ENCODE data around the gene ELAVL4. TPM values are rescaled to one million over a fixed set of nuclear protein-coding genes. Genes with fewer than 3 reads are reported as not detected.

Gene ELAVL4
- total and polyA plus RNA-seq, 2 donors (not counting 3 experiments of a cell fraction or from before 2014, with no cell fraction given) = not detected

DNA sequence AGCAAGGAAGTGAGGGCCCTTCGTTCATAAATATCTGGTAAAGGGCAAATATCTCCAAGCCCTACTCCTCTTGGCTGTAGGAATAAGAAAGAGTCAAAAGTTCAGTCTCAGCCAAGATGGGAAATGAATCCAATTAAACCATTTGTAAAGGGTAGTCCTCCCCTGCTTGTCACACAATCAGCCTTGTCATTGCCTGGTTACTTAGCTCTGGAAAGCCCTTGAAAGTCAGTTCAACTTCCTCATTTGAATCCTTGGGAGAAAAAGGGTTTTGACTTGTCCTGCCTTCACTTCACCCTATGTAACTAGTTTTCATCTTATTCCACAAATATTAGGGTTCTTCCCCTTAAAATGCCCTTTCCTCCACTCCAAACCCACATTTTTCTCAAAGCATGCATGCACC, 100.0 kb downstream of the ELAVL4 start:
- H3K4me2 ChIP-seq (ENCODE audit: insufficient read depth, low read length) = no peak overlapping the region
- no peaks in the 10 kb centered on the region for H3K9me1 ChIP-seq (replicated peaks; ENCODE audit: control insufficient read depth, extremely low read depth, insufficient read depth, low read length)
- no peak overlapping the region for H3K9ac ChIP-seq (replicated peaks; ENCODE audit: extremely low read depth, insufficient read depth, low read length)
- DNase-seq (ENCODE audit: low read depth, low spot score) = no peak
- H3K9me3 ChIP-seq (replicated peaks; ENCODE audit: control insufficient read depth, insufficient read depth, low read length) = no peaks in the 10 kb centered on the region
- FAIRE-seq = no peak
- dilution Hi-C loops (cut with MboI; ENCODE audit: extremely low pct_ligation_motif_present, low sequenced_read_pairs) = no loop called here
- no TSS peak for BruUV-seq (replicated peaks)
- H3K4me1 ChIP-seq (ENCODE audit: control insufficient read depth, extremely low read depth, insufficient read depth, low read length) = no peaks in the 10 kb centered on the region
- no peaks in the 10 kb centered on the region for H3K36me3 ChIP-seq (ENCODE audit: control insufficient read depth in 2 of 2, extremely low read depth in 1 of 2, insufficient read depth in 2 of 2, low read length in 2 of 2)
- H3K79me2 ChIP-seq (ENCODE audit: control insufficient read depth, insufficient read depth, low read length) = no peaks in the 10 kb centered on the region
- intact Hi-C loops (cut with micrococcal nuclease) = no loop called here
- ChIA-PET POLR2A (no interaction called here), CTCF (no interaction called here)
- H2AFZ ChIP-seq (ENCODE audit: low read depth, low read length) = no peak overlapping the region
- no peaks in the 10 kb centered on the region for H3K27me3 ChIP-seq (ENCODE audit: control insufficient read depth in 2 of 2, insufficient read depth in 2 of 2, low read length in 2 of 2)
- no peak overlapping the region for H3K27ac ChIP-seq (ENCODE audit: insufficient read depth, low read depth, low read length)
- no peak overlapping the region for H3K4me3 ChIP-seq (replicated peaks in 1 of 3; ENCODE audit: insufficient read depth in 1 of 3, low read depth in 1 of 3, low read length in 3 of 3)
- no peaks in the 10 kb centered on the region for H4K20me1 ChIP-seq (replicated peaks; ENCODE audit: control insufficient read depth, extremely low read depth, insufficient read depth, low read length)
- no peak for TF ChIP-seq GATA2 (IDR thresholded peaks at IDR 0.05; ENCODE audit: insufficient read depth, insufficient read length, low read depth, low read length)
- TF ChIP-seq, protein P1, sequence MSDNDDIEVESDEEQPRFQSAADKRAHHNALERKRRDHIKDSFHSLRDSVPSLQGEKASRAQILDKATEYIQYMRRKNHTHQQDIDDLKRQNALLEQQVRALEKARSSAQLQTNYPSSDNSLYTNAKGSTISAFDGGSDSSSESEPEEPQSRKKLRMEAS (IDR thresholded peaks at IDR 0.05; ENCODE audit: insufficient read depth, insufficient read length) = no peak
- TF ChIP-seq FOS (IDR thresholded peaks at IDR 0.05; ENCODE audit: borderline replicate concordance, insufficient read depth, low read length) = no peak
- no peak for TF ChIP-seq MYC (IDR thresholded peaks at IDR 0.05; ENCODE audit: low read depth, low read length)
- no peak for TF ChIP-seq JUN (IDR thresholded peaks at IDR 0.05; ENCODE audit: borderline replicate concordance, insufficient read depth, insufficient read length, low read depth)
- TF ChIP-seq POLR2AphosphoS5 (IDR thresholded peaks at IDR 0.05; ENCODE audit: insufficient read depth, low read depth, low read length) = no peak
- no peak for TF ChIP-seq POLR2A (IDR thresholded peaks at IDR 0.05; ENCODE audit: low read depth, low read length)
- TF ChIP-seq, protein P2, sequence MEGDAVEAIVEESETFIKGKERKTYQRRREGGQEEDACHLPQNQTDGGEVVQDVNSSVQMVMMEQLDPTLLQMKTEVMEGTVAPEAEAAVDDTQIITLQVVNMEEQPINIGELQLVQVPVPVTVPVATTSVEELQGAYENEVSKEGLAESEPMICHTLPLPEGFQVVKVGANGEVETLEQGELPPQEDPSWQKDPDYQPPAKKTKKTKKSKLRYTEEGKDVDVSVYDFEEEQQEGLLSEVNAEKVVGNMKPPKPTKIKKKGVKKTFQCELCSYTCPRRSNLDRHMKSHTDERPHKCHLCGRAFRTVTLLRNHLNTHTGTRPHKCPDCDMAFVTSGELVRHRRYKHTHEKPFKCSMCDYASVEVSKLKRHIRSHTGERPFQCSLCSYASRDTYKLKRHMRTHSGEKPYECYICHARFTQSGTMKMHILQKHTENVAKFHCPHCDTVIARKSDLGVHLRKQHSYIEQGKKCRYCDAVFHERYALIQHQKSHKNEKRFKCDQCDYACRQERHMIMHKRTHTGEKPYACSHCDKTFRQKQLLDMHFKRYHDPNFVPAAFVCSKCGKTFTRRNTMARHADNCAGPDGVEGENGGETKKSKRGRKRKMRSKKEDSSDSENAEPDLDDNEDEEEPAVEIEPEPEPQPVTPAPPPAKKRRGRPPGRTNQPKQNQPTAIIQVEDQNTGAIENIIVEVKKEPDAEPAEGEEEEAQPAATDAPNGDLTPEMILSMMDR (IDR thresholded peaks at IDR 0.05; ENCODE audit: extremely low read depth in 1 of 2, insufficient read depth in 1 of 2, low read depth in 1 of 2, low read length in 2 of 2) = no peak
- TF ChIP-seq EZH2 (IDR thresholded peaks at IDR 0.05; ENCODE audit: borderline replicate concordance, low read depth, low read length, severe bottlenecking) = no peak
